Cardiac fibroblast (primary cell): Measurements from ENCODE around the gene SLU7.

Source experiments
- DNase-seq, 2 donors: peaks; one replicate each; pipeline versions ENCODE4 v3.0.0 to v3.0.0-alpha.2; 2010; ENCODE audit warnings: low read depth in 2 of 2
- H3K4me3 ChIP-seq, 2 donors: replicated peaks in 1 of 2; 1 replicate in 1 of 2; 2 replicates in 1 of 2; pipeline ENCODE4 v1.5.1; 2011; ENCODE audit warnings: low read depth in 2 of 2, low read length in 2 of 2, mild to moderate bottlenecking in 2 of 2, moderate library complexity in 1 of 2
- TF ChIP-seq, protein P1 (sequence below): IDR thresholded peaks from one replicate; pipeline ENCODE4 v1.5.1; 2011; ENCODE audit warnings: low read depth, mild to moderate bottlenecking, low read length, inconsistent platforms

SLU7 gene

DNA sequence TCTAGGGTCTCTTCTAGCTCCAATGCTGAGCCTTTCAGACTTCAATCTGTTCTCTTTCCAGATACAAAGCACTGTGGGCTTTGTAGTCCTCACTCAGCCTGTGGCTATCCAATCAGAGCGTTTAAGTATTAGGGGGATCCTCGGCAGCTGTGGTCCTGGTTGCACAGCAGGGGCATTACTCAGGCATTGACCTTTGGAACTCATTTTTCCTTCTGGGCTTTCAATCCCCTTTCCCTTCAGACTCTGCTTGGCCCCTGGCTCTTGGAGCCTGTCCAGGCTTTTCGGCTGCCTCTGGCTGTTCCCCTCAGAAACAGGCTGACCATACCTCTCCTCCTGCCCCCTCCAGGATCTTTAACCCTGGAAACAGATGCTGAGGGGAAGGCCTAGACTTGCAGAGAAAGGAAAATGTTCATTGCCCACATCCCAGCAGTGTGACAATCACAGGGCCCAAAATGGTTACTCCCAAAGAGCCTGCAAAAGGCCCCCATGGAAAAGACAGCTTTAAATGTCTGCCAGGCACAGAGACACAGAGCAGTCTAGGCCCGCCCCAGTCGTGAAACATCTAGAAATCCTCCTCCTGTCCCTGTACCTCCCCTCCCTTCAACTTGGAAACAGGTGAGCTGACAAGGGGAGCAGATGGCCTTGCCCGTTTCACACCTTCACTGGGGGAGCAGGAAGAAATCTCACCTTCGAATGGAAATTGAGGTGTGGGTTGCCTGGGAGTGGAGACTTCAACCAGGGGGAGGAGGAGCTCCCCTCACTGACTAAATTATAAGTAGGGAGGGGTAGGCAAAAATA, 62.1 kb downstream of the SLU7 start:
- no peak overlapping the region for H3K4me3 ChIP-seq
- DNase-seq, result no peak
- TF ChIP-seq, protein P1, sequence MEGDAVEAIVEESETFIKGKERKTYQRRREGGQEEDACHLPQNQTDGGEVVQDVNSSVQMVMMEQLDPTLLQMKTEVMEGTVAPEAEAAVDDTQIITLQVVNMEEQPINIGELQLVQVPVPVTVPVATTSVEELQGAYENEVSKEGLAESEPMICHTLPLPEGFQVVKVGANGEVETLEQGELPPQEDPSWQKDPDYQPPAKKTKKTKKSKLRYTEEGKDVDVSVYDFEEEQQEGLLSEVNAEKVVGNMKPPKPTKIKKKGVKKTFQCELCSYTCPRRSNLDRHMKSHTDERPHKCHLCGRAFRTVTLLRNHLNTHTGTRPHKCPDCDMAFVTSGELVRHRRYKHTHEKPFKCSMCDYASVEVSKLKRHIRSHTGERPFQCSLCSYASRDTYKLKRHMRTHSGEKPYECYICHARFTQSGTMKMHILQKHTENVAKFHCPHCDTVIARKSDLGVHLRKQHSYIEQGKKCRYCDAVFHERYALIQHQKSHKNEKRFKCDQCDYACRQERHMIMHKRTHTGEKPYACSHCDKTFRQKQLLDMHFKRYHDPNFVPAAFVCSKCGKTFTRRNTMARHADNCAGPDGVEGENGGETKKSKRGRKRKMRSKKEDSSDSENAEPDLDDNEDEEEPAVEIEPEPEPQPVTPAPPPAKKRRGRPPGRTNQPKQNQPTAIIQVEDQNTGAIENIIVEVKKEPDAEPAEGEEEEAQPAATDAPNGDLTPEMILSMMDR, result no peak

DNA sequence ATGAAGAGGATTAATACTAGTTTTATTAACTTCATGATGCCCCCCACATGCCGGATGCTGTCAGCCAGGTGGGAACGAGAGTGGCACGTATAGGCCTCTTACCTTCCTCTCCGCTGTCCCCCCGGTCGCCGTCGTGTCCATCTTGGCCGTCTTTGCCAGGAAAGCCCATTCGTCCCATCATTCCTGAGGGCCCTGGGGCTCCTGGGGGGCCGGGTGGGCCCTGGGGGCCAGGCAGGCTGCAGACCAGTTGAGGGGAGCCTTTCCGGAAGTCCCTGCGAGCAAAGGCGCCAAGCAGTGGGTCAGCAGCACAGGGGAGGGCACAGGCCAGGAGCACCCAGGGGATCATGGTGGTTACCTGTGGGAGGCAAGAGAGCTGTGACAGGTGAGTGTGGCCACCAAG, 64.2 kb downstream of the SLU7 start:
- TF ChIP-seq, protein P1, result no peak
- no peak for DNase-seq
- H3K4me3 ChIP-seq, result no peak overlapping the region

DNA sequence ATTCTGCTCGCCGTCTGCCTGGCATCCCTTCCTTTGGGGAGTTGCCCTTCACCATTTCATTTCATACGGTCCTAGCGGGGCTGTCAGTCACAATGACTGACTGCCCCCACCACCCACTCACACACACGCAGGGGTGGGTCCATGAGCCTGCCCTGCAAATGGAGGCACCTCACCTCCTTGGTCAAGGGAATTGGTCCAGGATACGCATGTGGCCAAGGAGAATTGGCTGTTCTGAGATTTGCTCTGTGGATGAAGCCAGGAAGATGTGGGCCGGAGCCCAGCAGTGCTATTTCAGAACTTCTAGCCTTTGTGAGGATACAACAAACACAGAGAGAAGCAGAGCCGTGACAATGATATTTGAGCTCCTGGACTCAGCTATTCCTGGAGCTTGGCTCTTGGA, 65.5 kb downstream of the SLU7 start:
- DNase-seq, result peak in 1 of 2 donors; percentile 17
- H3K4me3 ChIP-seq, result no peak overlapping the region
- TF ChIP-seq, protein P1, result no peak

DNA sequence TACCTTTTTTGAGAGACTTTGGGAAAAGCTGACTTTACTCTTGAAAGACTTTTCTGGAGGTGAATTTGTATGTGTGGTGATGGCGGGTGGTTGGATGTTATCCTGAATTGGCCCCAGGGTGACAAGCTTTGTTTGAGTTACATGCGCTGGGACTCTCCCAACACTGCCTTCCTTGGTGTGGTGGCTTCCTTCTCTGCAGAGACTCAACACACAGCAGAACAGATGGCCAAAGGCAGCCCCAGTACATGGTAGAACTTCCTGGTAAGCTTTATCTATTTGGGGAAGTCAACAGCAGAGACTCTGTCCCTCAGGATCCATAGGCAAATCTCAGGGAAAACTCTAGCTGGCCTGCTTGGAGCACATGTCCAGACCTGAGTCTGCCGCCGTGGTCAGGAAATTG, 66.6 kb downstream of the SLU7 start:
- TF ChIP-seq, protein P1, result no peak
- no peak overlapping the region for H3K4me3 ChIP-seq
- no peak for DNase-seq
